ENCODE results near the gene TNS1.
"Not testable (repeated sequence)": the region's sequence is repeated elsewhere in the genome, so short reads cannot be mapped to it uniquely, and the experiment has no call there.

The TNS1 gene

GRCh38 chr2:217825469-217826235, 177.1 kb downstream of the TNS1 start:
- no peak for FAIRE-seq

DNA sequence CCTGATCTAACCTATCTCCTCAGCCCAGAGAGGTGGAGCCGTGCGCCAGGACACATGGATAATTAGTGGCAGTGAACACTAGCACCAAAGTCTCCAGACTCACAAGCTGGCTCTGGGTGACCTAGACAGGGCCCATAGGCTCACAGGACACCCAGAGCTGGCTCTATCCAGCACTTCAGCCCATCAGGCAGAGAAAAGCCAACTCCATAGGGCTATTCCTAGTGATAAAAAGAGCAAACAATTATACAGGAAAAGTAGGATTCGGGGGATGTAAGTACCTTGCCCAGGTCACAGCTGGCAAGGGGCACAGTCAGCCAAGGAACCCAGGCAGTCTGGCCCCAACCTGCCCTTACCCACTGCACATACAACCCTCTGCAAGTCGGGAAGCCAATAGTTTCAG, 178.6 kb downstream of the TNS1 start:
- no peak for FAIRE-seq

- no peak for FAIRE-seq
These were observed 179.2 kb downstream of the TNS1 start for GRCh38 chr2:217823626-217824025.

DNA sequence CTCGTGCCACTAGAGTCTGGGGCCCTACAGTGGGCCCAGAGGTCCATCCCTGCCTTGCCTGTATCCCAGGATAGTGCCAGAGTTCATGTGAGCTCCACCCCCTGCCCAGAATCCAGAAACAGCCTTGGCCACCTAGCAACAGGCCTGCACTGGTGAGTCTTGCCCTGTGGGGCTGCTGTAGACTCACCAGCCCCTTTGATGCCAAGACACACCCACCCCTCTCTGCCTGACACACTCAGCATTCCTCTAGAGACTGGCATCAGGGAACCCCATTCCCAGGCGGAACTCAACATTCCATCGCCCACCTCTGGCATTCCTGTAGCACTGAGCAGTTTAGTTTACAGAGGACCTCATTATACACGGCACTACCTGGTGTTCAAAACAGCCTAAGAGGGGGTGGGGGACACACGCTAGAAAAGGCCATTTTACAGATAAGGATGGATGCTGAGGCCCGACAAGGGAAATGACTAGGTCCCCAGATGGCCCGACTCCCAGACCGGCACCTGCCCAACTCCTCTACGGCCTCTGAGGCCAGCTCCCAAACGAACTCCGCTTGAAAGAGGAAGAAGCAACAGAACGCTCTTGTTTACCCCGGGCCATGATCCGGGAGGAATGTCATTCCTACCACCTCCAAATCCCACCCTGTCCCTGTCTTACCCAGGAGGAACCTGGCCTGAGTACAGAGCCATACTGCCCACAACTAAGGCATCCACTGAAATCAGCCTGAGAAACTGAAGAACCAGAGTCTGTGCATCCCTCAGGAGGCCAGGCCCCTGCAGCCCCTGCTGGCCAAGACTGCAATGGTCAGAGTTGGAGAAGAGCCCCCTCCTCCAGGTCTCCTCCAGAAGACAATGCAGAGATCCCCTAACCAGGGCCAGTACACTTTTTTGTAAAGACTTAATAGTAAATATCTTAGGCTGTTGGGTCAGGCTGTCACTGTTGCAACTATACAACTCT, 180.2 kb downstream of the TNS1 start:
- FAIRE-seq = no peak

- no peak for FAIRE-seq
These were observed 181.2 kb downstream of the TNS1 start for GRCh38 chr2:217821536-217822147.

DNA sequence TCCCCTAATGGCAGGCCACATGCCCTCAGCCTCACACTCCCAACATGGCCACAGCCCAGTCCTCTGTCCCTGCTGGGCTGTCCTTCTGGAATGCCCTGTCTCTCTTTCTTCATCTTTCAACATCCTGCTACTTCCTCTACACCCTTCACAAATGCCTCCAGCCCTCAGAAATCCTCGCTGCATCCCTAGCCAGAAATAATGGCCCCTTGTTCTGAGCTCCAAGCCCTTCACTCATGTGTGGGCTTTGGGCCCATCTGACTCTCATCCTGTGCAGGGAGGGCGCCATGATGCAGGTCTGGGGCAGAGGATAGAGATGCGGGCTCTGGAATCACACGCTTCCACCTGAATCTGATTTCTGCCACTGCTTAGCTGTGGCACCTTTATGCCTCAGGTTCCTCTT, 181.9 kb downstream of the TNS1 start:
- FAIRE-seq = no peak

GRCh38 chr2:217820091-217820819, 182.5 kb downstream of the TNS1 start:
- no peak for FAIRE-seq

GRCh38 chr2:217818293-217818850, 184.4 kb downstream of the TNS1 start:
- no peak for FAIRE-seq

- no peak for FAIRE-seq
These were observed 185.1 kb downstream of the TNS1 start for GRCh38 chr2:217817466-217818292.

GRCh38 chr2:217816396-217816869, 186.4 kb downstream of the TNS1 start:
- FAIRE-seq = no peak

- FAIRE-seq = no peak
These were observed 189.0 kb downstream of the TNS1 start for GRCh38 chr2:217813828-217814227.

DNA sequence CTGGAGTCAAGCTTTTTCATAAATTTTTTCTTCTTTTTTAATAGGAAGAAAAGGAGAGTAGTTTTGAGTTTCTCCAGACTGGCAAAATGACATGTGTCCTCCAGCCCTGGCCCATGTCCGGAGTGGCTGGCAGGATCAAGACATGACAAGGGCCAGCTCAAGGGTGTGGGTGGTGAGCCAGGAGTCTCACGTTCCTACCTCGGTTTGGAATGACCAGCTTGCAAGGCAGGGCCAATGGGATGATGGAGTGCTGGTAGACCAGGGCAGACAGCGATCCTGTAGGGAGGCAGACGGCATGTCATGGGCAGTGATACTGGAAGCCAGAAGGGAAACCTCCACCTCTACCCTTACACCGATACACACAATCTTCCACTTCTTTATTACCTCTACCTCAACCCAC, 190.6 kb downstream of the TNS1 start:
- no peak for FAIRE-seq

DNA sequence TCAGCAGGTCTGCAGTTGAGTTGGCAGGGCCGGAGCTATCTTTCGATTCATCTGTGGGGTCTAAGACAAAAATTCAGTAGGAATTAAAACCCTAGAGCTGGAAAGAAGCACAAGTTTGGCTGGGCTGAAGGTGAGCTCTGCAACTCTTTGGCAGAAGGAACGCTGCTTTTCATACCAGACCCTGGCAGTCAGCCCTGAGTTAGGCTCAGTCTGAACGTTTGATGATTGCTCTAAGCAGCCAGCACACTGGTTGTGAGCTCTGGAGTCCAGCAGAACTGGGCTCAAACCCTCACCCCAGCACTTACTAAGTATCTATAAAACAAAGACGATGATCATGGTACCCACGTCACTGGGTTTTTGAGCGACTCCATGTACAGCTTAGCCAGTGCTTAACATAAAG, 192.5 kb downstream of the TNS1 start:
- FAIRE-seq = no peak

DNA sequence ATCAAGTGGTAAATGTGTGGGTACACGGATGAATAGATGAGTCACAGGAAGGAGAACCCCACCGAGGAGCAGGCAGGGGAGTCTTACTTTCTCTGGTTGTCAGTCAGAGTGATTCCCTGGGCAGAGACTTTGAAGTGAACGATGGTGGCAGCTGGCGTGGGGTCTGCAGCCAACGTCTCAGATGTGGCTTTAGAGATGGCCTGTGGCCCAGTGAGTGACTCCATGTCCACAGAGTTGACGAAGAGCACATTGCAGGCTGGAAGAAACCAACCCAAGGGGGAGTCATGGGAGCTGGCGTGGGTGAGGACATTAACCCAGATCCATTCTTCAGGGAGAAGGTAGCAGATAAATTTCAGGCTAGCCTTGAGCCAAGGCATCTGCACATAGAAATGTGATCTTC, 193.1 kb downstream of the TNS1 start:
- no peak for FAIRE-seq

- FAIRE-seq = not testable (repeated sequence)
These were observed 193.8 kb downstream of the TNS1 start for GRCh38 chr2:217808967-217809366.

DNA sequence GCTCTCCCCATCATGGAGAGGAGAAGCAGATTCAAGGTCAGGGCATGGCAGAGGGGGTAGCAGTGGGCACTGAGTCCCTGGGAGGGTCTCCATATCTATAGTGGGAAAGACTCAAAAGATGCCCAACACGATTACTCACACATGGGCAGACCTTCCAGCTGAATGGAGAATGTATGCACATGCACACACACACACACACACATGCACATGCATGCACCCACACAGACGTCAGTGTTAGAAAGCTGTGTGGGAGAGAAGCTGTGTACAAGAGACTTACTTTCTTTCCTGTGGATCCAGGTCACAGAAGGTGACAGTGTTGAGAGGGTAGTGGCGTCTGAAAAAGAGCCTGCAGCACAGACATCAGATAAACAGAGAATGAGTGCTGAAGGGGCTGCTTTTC, 194.5 kb downstream of the TNS1 start:
- no peak for FAIRE-seq

- no peak for FAIRE-seq
These were observed 195.0 kb downstream of the TNS1 start for GRCh38 chr2:217807753-217808152.

- FAIRE-seq = no peak
These were observed 195.8 kb downstream of the TNS1 start for GRCh38 chr2:217807025-217807424.

DNA sequence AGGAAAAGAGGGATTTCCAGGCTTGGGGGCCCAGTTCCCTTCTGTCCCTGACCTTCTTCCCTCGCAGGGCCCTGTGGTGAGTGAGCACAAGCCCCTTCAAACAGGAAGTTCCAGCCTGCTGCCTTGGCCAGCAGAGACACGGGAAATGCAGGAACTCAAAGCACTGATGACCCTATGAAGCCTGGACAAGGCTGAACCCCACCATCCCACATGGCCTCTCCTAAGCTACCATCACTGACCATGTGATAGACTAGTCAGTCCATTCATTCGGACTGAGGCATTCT, 196.4 kb downstream of the TNS1 start:
- no peak for FAIRE-seq

- no peak for FAIRE-seq
These were observed 196.9 kb downstream of the TNS1 start for GRCh38 chr2:217805668-217806481.
